Ammon's horn (tissue), 1 donor: ENCODE results near the gene PYDC2.
A peak's percentile ranks its signal among the peaks of the same experiment; 100 is the strongest.

Experiments
- DNase-seq: peaks from one replicate; pipeline ENCODE4 v3.0.0-alpha.2; 2016; ENCODE audit warnings: low spot score

PYDC2 gene

DNA sequence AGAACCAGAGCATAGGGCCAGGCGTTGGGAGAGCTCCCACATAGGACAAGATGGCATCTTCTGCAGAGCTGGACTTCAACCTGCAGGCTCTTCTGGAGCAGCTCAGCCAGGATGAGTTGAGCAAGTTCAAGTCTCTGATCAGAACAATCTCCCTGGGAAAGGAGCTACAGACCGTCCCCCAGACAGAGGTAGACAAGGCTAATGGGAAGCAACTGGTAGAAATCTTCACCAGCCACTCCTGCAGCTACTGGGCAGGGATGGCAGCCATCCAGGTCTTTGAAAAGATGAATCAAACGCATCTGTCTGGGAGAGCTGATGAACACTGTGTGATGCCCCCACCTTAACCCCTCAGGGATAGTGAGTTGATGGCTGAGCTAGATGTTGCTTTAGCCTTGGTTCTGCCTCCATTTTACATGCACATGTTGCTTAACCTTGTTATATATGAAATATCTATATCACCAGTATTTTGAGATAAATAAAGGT, at the start of gene PYDC2:
TSS of gene PYDC2 (plus strand) at position 51 of the 483 bp plus-strand sequence. CDS start at position 51, 0 bp downstream.
- DNase-seq = no peak

DNA sequence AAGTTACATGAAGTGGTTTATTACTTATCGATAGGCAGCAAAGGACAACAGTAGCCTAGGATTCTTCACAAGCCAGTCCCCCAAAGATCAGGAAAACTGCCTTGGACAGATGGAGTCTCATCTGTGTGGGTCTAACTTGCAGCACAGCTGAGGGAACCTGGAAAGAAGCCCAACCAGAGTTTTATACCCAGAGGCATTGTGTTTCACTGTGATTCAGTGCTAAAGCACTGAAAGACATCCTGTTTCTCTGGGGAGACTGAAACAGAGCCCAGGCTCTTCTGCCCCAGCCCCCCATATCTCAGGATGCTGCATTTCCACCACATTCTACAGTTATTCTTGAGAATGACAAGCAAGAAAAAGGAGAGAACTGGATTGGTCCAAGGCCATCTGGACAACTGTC, 48.2 kb upstream of the PYDC2 start:
- peak; percentile 33 for DNase-seq

DNA sequence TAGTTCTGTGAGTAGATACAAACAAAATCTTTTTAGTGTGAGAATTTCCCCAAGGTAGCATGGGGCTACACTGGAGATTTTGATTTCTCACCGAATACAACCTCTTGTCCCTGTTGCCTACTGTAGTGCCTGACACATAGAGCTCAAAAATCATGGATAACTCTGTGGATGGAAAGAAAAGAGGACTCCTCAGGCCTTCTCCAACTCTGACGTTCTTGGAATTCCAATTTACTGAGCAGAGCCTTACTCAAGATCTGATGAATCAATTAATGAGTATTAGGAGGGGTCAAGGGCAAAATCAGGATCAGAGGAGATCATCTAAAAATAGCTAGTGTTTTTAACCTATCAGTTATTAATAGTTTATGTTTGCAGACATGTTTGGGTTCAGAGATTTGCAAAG, 46.7 kb upstream of the PYDC2 start:
- no peak for DNase-seq

DNA sequence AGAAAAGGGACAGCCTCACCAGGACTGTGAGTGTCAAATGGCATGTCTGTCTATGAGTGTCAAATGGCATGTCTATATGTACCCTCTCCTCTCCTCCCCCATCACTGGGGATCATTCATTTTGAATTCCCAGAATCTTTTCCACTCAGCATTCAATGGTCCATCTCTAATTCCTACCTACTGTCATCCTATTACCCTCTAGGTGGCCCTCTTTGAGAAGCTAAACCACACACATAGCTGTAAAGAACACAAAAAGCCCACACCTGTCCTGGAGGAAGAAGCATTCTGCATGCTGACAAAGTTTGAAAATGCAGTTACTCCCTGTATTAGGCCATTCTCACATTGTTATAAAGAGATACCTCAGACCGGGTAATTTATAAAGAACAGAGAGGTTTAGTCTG, 46.2 kb upstream of the PYDC2 start:
- no peak for DNase-seq

DNA sequence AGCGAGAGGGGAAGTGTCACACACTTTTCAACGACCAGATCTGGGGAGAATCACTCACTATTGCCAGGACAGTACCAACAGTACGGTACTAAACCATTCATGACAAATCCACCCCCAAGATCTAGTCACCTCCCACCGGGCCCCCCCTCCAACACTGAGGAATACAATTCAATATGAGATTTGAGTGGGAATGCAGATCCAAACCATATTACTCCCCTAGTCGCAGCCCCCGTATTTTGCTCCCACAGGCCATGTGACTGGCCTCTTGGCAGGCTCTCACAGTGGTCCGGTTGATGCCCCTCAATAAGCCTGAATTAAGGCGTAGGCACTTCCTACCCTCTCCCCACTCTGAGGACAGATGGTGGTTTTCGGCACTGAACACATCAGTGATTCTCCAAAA, 45.4 kb upstream of the PYDC2 start:
- no peak for DNase-seq

DNA sequence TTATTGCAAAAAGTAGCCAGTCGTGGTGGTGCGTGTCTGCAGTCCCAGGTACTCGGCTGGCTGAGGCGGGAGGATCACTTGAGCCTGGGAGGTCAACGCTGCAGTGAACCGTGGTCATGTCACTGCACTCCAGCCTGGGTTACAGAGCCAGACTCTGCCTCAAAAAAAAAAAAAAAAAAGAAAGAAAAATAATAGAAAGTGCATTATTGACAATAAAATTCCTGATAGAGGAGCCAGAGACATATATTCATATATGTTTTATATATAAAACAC, 43.6 kb upstream of the PYDC2 start:
- no peak for DNase-seq

DNA sequence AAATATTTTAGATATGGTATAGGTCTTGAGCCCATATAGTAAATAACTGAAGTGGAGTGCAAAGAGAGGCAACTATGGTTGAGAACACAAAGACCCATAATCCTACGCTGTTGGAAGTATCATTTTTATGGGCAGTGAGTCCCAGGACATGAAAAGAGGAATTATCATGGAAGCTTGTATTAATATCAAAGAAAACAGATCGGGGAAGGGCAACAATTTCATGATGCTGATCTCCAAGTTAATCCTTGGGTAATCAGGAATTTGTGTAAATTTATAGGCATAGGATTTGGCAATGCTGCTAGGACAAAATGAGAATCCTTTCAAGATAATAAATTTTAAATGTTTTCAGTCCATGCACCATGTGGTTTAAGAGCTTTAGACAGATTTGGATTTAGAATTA, 40.2 kb upstream of the PYDC2 start:
- no peak for DNase-seq

DNA sequence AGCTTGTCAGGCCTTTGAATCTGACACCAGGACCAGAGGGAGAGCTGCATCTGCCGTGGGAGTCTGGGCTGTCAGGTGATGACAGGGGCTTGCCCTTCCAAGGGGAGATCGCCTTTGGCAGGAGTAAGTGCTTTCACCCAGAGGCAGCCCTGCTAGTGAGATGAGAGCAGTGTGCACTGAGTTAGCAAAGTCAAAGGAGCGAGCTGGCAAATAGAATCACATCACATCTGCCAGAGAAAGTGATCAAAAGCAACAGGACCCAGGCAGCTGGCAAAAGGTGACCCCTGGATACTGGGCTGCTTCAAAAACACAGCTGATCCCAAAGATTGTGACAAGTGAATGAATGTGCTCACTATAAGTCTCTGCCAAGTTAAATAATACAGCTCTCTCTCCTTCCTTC, 36.1 kb upstream of the PYDC2 start:
- DNase-seq = no peak

DNA sequence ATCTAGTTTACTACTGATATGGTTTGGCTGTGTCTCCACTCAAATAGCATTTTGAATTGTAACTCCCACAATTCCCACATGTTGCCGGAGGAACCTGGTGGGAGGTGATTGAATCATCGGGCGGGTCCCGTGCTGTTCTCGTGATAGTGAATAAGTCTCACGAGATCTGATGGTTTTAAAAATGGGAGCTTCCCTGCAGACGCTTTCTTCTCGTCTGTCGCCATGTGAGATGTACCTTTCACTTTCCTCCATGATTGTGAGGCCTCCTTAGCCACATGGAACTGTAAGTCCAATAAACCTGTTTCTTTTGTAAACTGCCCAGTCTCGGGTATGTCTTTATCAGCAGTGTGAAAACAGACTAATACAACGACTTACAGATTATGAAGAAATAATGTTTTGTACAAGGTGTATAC, 35.6 kb upstream of the PYDC2 start:
- DNase-seq = no peak

DNA sequence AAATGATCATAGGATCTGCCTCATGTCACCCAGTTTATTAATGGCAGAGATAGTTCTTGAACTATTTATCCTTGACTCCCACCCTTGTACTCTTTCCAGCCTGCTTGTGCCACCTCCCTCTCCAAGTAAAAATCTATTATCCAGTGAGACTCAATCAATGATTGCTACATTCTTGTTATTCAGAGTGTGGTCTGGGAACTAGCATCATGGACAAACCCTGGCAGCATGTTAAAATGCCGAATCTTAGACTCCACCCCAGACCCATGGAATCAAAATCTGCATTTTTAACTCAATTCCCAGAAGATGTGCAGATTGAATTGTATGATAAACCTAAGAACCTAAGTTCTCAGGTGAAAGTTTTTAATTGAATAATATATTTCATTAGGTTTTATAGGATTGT, 34.7 kb upstream of the PYDC2 start:
- no peak for DNase-seq

DNA sequence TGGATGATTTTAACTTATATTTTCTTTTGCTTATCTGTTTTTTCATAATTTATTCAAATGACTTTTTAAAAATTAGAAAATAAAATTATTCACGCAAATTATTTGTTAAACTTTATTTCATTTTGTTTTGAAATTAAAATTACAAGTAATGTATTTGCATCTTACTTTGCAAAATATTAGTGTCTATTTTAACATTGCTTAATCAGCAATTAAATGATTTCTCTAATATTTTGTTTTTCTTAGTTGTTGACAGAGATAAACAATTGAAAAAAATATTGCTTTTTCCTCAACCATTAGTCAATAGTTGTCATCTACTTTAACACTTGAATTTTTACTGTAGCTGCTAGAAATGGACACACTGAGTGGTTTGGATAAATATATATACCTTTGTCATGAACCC, 32.8 kb upstream of the PYDC2 start:
- no peak for DNase-seq

DNA sequence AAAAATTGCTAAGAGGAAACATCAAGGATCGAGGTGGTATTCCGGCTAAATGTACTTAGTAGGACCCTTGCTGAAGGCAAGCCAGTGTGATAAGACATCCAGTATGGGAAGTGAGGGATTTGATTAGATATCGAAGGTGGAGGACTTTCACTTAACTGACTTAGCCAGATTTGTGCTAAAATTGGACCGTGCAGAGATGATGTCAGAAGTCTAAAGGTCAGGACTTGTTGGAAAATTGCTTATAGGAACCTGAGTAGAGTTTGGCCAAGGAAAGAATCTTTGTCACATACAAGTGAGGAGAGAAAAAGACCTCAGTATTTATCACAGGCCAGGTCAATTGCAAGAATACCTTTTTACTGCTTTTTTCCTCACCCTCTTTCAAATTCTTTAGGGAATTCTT, 30.9 kb upstream of the PYDC2 start:
- DNase-seq = no peak

DNA sequence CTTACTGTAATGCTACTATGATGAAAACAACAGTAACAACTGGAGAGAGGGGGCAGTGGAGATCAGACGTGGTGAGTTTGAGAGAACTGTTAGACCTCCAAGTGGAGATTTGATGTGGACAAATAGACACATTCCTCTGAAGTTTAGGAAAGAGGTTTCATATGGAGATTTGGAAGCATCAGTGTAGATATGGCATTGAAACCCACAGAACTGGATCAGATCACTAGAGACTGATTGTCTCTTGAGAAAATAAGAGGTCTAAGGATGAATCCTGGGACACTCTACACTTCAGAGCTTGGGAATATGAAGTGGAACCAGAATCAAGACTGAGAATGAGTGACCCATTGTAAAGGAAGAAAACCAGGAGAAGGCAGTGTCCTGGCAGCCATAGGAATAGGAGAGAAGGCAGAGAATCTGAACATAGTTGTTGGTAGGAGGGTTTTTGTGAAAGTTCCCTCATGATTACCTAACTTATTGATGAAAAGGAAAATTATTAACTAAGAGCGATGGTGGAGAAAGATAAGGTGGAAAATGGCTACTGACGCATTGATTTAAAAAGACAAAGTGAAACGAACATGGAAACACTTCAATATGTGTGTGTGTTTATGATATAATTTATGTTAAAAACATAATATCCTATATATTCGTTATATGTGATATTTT, 29.7 kb upstream of the PYDC2 start:
- no peak for DNase-seq

DNA sequence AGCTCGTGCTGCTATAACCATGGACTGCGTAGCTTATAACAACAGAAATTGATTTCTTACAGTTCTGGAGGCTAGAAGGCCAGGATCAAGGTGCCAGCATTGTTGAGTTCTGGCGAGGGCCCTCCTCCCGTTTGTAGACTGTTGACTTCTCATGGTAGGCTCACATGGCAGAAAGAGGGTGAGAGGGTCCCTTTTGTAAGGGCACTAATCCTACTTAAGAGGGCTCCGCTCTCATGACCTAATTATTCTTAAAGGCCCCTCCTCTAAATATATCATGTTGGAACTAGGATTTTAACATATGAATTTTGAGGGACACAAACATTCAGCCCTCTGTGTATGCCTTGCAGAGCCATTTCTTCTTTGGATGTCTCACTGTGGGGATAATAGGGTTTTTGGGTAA, 28.8 kb upstream of the PYDC2 start:
- DNase-seq = no peak

DNA sequence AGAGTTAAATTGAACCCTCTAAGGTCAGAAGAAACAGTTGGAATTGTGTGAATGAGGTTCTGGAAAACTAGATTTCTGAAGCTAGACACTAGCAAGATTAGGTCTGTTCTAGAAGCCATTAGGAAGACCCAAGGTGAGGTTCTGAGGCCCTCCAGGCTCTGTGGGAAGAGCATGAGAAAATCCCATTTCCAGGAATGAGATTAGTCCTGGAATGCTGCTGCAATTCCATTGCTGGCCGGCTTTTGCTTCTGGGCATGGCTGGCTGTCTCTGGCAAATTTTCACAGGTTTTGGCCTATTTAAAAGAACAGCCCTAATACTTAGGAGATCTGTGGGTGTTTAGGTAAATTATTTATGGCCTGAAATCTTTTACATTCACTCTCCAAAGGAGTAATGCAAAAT, 26.9 kb upstream of the PYDC2 start:
- DNase-seq = no peak

DNA sequence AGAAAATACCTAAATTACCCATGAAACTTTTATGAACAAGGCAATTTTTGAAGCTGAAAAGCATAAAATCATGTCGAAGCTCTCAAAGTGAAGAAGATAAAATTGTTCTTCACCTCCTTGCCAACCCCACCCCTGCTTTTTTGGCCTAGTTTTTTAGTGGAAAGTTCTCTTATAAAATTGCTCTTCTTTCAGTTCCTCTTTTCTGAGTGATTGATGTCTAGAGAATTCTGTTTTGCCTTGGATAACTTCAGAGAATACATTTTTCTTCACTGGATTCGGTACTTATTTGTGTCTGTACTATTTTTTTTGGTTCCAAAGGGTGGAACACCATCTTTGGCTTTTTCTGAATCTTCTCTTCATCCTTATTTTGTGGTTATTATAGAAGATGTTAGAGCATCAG, 25.0 kb upstream of the PYDC2 start:
- DNase-seq = no peak

DNA sequence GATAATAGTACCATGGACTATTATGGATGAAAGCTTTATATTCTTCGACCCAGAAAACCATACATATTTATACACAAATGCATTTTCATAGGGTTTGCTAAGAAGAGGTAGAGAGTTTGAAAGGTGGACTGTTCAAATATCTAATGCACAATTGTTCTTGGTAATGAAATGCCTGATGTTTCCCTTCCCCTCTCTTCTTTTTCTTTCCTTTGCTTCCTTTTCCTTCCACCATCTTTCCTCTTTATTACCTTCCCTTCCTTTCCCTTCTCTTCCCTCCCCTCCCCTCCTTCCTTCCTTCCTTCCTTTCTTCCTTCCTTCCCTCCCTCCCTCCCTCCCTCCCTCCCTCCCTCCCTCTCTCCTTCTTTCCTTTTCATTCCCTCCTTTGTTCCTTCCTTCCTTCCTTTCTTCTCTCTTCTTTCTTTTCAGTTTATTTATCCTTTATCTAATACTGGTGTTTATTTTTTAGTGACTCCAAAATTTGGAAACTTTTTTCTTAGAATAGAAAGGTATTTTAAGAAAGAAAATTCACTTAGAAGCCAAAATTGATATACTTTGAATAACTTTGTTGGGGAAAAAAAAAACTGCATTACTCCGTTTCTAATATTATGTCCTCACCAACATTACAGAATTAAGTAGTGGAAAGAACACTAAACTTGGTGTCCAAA, 22.7 kb upstream of the PYDC2 start:
- no peak for DNase-seq

DNA sequence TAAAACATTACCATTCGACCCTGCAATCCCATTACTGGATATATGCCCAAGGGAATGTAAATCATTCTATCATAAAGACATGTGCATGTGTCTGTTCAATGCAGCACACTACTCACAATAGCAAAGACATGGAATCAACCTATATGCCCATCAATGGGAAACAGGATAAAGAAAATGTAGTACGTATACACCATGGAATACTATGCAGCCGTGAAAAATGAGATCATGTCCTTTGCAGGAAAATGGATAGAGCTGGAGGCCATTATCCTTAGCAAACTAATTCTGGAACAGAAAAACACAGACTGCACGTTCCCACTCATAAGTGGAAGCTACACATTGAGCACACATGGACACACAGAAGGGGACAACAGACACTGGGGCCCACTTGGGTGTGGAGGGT, 20.4 kb upstream of the PYDC2 start:
- no peak for DNase-seq

DNA sequence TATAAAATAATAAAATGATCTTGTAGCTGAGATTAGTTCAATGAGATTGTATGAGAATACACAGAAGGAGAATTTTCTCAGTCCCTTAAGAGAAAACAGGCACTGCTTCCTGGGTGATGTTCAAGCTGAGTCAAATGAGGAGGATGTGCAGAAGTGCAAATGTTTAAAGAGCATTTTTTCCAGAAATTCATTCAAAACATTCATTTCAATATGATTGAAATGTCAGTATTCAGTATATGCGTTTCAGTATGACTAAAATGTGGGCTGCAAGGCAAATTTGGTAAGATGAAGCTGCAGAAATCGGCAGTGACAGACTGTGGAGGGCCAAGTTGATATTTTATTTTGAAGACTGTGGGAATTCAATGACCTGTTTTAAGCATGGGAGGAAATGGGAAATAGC, 19.3 kb upstream of the PYDC2 start:
- no peak for DNase-seq

DNA sequence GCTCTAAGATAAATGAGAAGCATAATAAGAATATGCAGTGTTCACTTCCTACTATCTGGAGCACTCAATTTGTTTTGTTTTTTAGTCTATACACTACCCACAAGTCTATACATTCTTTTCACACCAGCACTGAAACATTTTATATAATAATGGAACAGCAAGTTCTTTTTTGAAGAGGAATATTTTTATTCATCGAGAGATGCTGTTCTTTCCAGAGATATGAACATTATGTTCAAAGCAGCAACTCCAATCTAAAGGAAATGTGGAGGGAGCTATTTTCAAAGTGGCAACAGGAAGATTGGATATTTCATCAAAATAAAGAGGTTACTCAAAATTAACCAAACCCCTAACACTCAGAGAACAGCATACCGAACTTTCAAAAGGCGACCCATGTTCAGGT, 16.4 kb upstream of the PYDC2 start:
- DNase-seq = no peak

DNA sequence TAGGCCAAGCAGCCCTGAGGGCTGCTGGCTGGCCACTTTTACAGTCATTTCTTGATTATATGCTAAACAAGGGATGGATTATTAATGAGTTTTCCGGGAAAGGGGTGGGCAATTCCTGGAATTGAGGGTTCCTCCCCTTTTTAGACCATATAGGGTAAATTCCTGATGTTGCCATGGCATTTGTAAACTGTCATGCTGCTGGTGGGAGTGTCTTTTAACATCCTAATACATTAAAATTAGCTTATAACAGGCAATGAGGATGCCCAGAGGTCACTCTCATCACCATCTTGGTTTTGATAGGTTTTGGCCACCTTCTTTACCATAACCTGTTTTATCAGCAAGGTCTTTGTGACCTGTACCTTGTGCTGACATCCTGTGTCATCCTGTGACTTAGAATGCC, 11.7 kb upstream of the PYDC2 start:
- DNase-seq = no peak

DNA sequence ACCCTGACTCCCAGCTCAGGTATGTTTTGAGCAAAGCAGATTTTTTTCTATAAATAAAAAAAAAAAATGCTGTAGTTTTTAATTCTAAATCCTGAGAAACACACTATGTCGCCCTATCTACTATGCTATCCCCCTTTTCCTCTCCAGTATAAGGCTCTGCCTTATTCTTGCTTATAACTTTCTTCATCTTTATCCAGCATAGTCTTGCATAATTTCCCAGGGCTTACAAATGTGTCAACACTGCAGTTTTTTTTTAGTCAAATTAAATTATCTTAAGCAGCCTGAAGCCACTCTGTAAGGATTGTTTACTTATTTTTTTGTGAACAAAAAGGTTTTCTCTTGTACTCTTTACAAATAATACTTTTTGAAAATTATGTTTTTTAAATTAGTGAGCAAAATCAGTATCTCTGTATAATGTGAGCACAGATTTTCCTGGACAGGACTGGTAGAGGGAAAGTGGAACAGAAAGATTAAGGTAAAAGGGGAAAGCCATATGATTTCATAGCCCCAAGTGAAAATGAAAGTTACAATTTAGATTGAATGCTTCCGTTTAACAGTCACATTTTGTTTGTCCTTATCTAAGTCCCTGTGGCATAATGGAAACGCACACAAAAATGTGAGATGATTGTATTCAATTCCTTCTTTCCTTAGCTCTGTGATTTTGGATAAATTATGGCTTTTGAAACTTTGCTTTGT, 5.6 kb upstream of the PYDC2 start:
- DNase-seq = no peak

DNA sequence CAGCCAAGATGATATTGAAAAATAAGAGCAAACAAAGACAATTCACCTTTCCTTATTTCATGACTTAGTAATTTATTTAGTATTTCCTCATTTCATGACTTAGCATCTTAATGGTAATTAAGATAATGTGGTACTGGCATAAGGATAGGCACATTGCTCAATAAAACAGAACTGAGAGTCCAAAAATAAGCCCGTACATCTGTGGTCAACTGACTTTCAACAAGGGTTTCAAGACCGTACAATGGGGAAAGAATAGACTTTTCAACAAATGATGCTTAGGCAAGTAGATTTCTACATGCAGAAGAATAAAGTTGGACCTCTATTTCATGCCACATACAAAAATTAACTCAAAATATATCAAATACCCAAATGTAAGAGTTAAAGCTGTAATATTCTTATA, 603 bp upstream of the PYDC2 start:
- DNase-seq = no peak

DNA sequence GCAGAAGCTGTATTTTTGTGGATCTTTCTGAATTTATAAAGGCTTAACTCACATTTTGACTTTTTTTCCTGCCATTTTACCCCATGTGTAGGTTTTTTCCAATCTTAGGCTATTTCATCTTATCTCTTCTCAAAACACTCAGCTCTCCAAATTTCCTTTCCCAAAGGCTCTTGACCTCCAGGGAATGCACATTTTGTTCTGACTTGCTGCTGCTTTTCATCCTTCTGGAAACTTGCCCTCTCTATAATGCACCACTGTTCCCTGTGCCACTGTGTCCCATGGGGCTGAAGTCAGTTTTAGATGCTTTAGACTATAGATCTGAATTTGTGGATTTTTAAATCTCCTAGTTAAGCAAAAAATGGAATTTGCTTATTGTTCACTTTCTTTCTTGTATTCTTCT, 9.1 kb downstream of the PYDC2 start:
- DNase-seq = no peak
